Ramos (cell line): ENCODE results near the gene FBN1.

Source experiments
- in situ Hi-C: fragments of 300-500 bp; cut with MboI; formaldehyde crosslinking; loops from one replicate; pipeline ENCODE4 v1.14.3; 2022; ENCODE audit warnings: low sequenced_read_pairs; ENCODE audit not compliant: unreplicated experiment

The FBN1 gene

GRCh38 chr15:48413304-48413703 is 232.2 kb downstream of the FBN1 start:
- in situ Hi-C loops, result no loop called here

GRCh38 chr15:48411971-48412591 is 233.4 kb downstream of the FBN1 start:
- in situ Hi-C loops, result no loop called here

GRCh38 chr15:48409623-48410022 is 235.9 kb downstream of the FBN1 start:
- in situ Hi-C loops, result no loop called here

- in situ Hi-C loops, result no loop called here
Measured at GRCh38 chr15:48408327-48408726, 237.2 kb downstream of the FBN1 start.

GRCh38 chr15:48407646-48408045 is 237.9 kb downstream of the FBN1 start:
- in situ Hi-C loops, result no loop called here

- in situ Hi-C loops, result no loop called here
Measured at GRCh38 chr15:48406911-48407310, 238.6 kb downstream of the FBN1 start.

- in situ Hi-C loops, result no loop called here
Measured at GRCh38 chr15:48406266-48406891, 239.1 kb downstream of the FBN1 start.

GRCh38 chr15:48402427-48403177 is 242.9 kb downstream of the FBN1 start:
- in situ Hi-C loops, result no loop called here

GRCh38 chr15:48400086-48400485 is 245.4 kb downstream of the FBN1 start:
- in situ Hi-C loops, result no loop called here

- in situ Hi-C loops, result no loop called here
Measured at GRCh38 chr15:48397841-48398240, 247.7 kb downstream of the FBN1 start.

GRCh38 chr15:48396020-48396419 is 249.5 kb downstream of the FBN1 start:
- in situ Hi-C loops, result no loop called here

GRCh38 chr15:48395521-48396011 is 249.9 kb downstream of the FBN1 start:
- in situ Hi-C loops, result no loop called here

GRCh38 chr15:48394970-48395369 is 250.5 kb downstream of the FBN1 start:
- in situ Hi-C loops, result no loop called here

GRCh38 chr15:48393645-48394506 is 251.6 kb downstream of the FBN1 start:
- in situ Hi-C loops, result no loop called here

GRCh38 chr15:48392356-48392755 is 253.2 kb downstream of the FBN1 start:
- in situ Hi-C loops, result no loop called here

- in situ Hi-C loops, result no loop called here
Measured at GRCh38 chr15:48391950-48392349, 253.6 kb downstream of the FBN1 start.

- in situ Hi-C loops, result no loop called here
Measured at GRCh38 chr15:48389691-48390143, 255.8 kb downstream of the FBN1 start.

- in situ Hi-C loops, result no loop called here
Measured at GRCh38 chr15:48388910-48389309, 256.6 kb downstream of the FBN1 start.

GRCh38 chr15:48388016-48388851 is 257.3 kb downstream of the FBN1 start:
- in situ Hi-C loops, result no loop called here
